GM12873 (cell line): Measurements from ENCODE around the gene LRRIQ3.

Experiments used
- CTCF ChIP-seq: IDR thresholded peaks from 2 replicates; pipeline ENCODE4 v1.5.1; 2012; ENCODE audit warnings: low read depth, mild to moderate bottlenecking, moderate library complexity, low read length, control low read depth; ENCODE audit not compliant: insufficient read depth; ENCODE audit errors: missing control alignments

Gene LRRIQ3

GRCh38 chr1:74197657-74198552 lies at the start of gene LRRIQ3, which contains the start of gene FPGT:
Gene LRRIQ3 (minus strand): TSS chr1:74198176. CDS start chr1:74183684, 14,492 bp downstream.
Gene FPGT (plus strand): TSS chr1:74198242. CDS start chr1:74198279, 37 bp downstream.
- no peak for TF ChIP-seq CTCF

- no peak for TF ChIP-seq CTCF
Observed at GRCh38 chr1:74246315-74246714, 48.3 kb upstream of the LRRIQ3 start.

GRCh38 chr1:74245168-74245772 lies 47.3 kb upstream of the LRRIQ3 start:
- no peak for TF ChIP-seq CTCF

- TF ChIP-seq CTCF = no peak
Observed at GRCh38 chr1:74237787-74238186, 39.8 kb upstream of the LRRIQ3 start.

GRCh38 chr1:74237035-74237434 lies 39.1 kb upstream of the LRRIQ3 start:
- no peak for TF ChIP-seq CTCF

GRCh38 chr1:74236440-74236839 lies 38.5 kb upstream of the LRRIQ3 start:
- no peak for TF ChIP-seq CTCF

- TF ChIP-seq CTCF = no peak
Observed at GRCh38 chr1:74235153-74235552, 37.2 kb upstream of the LRRIQ3 start, which contains the start of gene TNNI3K. Gene TNNI3K (plus strand): TSS chr1:74235387. CDS start chr1:74235452, 65 bp downstream.
